DMS153 treated with DMSO at 0.1 percent for 48 hours (cell line): Measurements from ENCODE around the gene MFGE8.

Experiments used
- DNase-seq: peaks from one replicate; lab custom pipeline; 2025; ENCODE audit not compliant: unreplicated experiment; lab: John Stamatoyannopoulos, UW

The MFGE8 gene

GRCh38 chr15:88920186-88920891 lies 7.2 kb upstream of the MFGE8 start:
- DNase-seq: no peak

- no peak for DNase-seq
Measured at GRCh38 chr15:88918738-88919137, 5.6 kb upstream of the MFGE8 start.

GRCh38 chr15:88917760-88918159 lies 4.6 kb upstream of the MFGE8 start:
- DNase-seq: no peak

- DNase-seq: no peak
Measured at GRCh38 chr15:88915354-88915753, 2.2 kb upstream of the MFGE8 start.

- DNase-seq: no peak
Measured at GRCh38 chr15:88913850-88914169, 631 bp upstream of the MFGE8 start.

GRCh38 chr15:88912500-88912921 lies 668 bp downstream of the MFGE8 start:
- no peak for DNase-seq

GRCh38 chr15:88911766-88912118 lies 1.4 kb downstream of the MFGE8 start:
- DNase-seq: no peak

GRCh38 chr15:88909956-88910831 lies 3.0 kb downstream of the MFGE8 start:
- DNase-seq: no peak

GRCh38 chr15:88908697-88909621 lies 4.2 kb downstream of the MFGE8 start:
- DNase-seq: no peak

- DNase-seq: no peak
Measured at GRCh38 chr15:88908123-88908522, 5.1 kb downstream of the MFGE8 start.

- DNase-seq: no peak
Measured at GRCh38 chr15:88907111-88907510, 6.1 kb downstream of the MFGE8 start.

- no peak for DNase-seq
Measured at GRCh38 chr15:88906551-88906950, 6.6 kb downstream of the MFGE8 start.

GRCh38 chr15:88906130-88906529 lies 7.0 kb downstream of the MFGE8 start:
- DNase-seq: no peak

- DNase-seq: no peak
Measured at GRCh38 chr15:88905576-88905975, 7.6 kb downstream of the MFGE8 start.

GRCh38 chr15:88904624-88905327 lies 8.4 kb downstream of the MFGE8 start:
- DNase-seq: peak; percentile 31

- DNase-seq: no peak
Measured at GRCh38 chr15:88904257-88904623, 8.9 kb downstream of the MFGE8 start.

- no peak for DNase-seq
Measured at GRCh38 chr15:88902846-88903245, 10.3 kb downstream of the MFGE8 start.

- DNase-seq: no peak
Measured at GRCh38 chr15:88902221-88902835, 10.9 kb downstream of the MFGE8 start.

GRCh38 chr15:88901508-88902220 lies 11.5 kb downstream of the MFGE8 start:
- no peak for DNase-seq

GRCh38 chr15:88900982-88901418 lies 12.2 kb downstream of the MFGE8 start:
- DNase-seq: no peak
